OCI-LY3 (cell line): ENCODE results near the gene TAF11L9.
"Not testable (repeated sequence)": the region's sequence is repeated elsewhere in the genome, so short reads cannot be mapped to it uniquely, and the experiment has no call there.

Experiments used
- H2AFZ ChIP-seq: fragments of 200-600, 300-600 bp; shearing (Covaris generic); 2 replicates; pipeline ENCODE4 v1.6.0; 2014; ENCODE audit warnings: antibody characterized with exemption, low read depth, low read length
- H3K27ac ChIP-seq: fragments of 200-600, 300-600 bp; sonication (generic); 2 replicates; pipeline ENCODE4 v1.5.1; 2014; ENCODE audit warnings: mild to moderate bottlenecking, low read length, moderate library complexity, mixed read lengths
- H3K27me3 ChIP-seq: fragments of 200-600, 300-600 bp; sonication (generic); 2 replicates; pipeline ENCODE4 v1.6.1; 2014; ENCODE audit warnings: low read depth, low read length, mixed read lengths
- H3K36me3 ChIP-seq: fragments of 200-600, 300-600 bp; sonication (generic); replicated peaks from 2 replicates; pipeline ENCODE3; 2014; ENCODE audit warnings: low read depth, low read length, mixed read lengths
- H3K4me1 ChIP-seq: fragments of 300-600, 200-600 bp; sonication (generic); 2 replicates; pipeline ENCODE4 v1.6.1; 2014; ENCODE audit warnings: low read length, mixed read lengths
- H3K4me2 ChIP-seq: fragments of 200-600, 300-600 bp; sonication (generic); 2 replicates; pipeline ENCODE4 v1.6.1; 2014; ENCODE audit warnings: low read length, mixed read lengths
- H3K4me3 ChIP-seq: fragments of 300-600, 200-600 bp; sonication (generic); 2 replicates; pipeline ENCODE4 v1.5.1; 2014; ENCODE audit warnings: antibody characterized with exemption, mild to moderate bottlenecking, low read length, moderate library complexity
- H3K79me2 ChIP-seq: fragments of 300-600, 200-600 bp; shearing (Covaris generic); 2 replicates; pipeline ENCODE4 v1.6.1; 2014; ENCODE audit warnings: mild to moderate bottlenecking, low read length, mixed read lengths
- H3K9ac ChIP-seq: fragments of 300-600, 200-600 bp; shearing (Covaris generic); 2 replicates; pipeline ENCODE4 v1.6.0; 2014; ENCODE audit warnings: mild to moderate bottlenecking, low read length, moderate library complexity
- H3K9me3 ChIP-seq: fragments of 200-600, 300-600 bp; shearing (Covaris generic); 2 replicates; pipeline ENCODE4 v1.6.1; 2014; ENCODE audit warnings: low read length, mixed read lengths; ENCODE audit not compliant: insufficient read depth
- H4K20me1 ChIP-seq: fragments of 200-600, 300-600 bp; sonication (generic); 2 replicates; pipeline ENCODE4 v1.6.1; 2016; ENCODE audit warnings: low read length, mixed read lengths; ENCODE audit not compliant: insufficient read depth

The TAF11L9 gene

DNA sequence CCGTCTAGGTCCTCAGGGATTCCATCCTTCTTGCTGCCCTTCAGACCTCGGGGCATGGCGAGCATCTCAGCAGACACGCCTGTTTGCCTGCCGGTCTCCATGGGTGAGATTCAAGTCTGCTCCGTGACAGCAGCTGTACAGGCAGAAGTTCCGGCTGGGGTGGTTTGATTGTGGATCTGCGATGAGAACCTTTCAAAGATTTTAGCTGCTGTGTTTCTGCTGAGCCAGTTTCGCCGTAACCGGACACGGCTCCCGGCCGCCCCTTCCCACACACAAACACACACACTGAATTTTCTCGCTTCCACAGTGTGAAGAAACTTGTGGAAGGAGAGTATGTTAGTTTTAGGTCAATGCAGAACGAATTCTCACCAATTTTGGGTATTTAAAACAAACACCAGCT is 3.3 kb downstream of the TAF11L9 start, which contains the start of gene TAF11L8:
TAF11L8 (minus strand) TSS at position 101 of the 400 bp plus-strand sequence.
- not testable (repeated sequence) for H3K27ac ChIP-seq, H3K4me1 ChIP-seq, H3K79me2 ChIP-seq, H3K4me3 ChIP-seq, H3K4me2 ChIP-seq, H2AFZ ChIP-seq, H4K20me1 ChIP-seq, H3K27me3 ChIP-seq, H3K9me3 ChIP-seq, H3K9ac ChIP-seq, H3K36me3 ChIP-seq

DNA sequence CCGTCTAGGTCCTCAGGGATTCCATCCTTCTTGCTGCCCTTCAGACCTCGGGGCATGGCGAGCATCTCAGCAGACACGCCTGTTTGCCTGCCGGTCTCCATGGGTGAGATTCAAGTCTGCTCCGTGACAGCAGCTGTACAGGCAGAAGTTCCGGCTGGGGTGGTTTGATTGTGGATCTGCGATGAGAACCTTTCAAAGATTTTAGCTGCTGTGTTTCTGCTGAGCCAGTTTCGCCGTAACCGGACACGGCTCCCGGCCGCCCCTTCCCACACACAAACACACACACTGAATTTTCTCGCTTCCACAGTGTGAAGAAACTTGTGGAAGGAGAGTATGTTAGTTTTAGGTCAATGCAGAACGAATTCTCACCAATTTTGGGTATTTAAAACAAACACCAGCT is 8.5 kb downstream of the TAF11L9 start, which contains the start of gene TAF11L7:
TAF11L7 (minus strand) TSS at position 101 of the 400 bp plus-strand sequence.
- H3K4me2 ChIP-seq, H3K9me3 ChIP-seq, H3K4me1 ChIP-seq, H2AFZ ChIP-seq, H4K20me1 ChIP-seq, H3K27ac ChIP-seq, H3K27me3 ChIP-seq, H3K9ac ChIP-seq, H3K4me3 ChIP-seq, H3K79me2 ChIP-seq, H3K36me3 ChIP-seq: not testable (repeated sequence)
